DMS114 treated with DMSO at 0.1 percent for 48 hours (cell line): ENCODE measurements around the gene SESTD1.
"Not testable (repeated sequence)": the region's sequence is repeated elsewhere in the genome, so short reads cannot be mapped to it uniquely, and the experiment has no call there.

Experiments
- DNase-seq: peaks from one replicate; lab custom pipeline; 2025; ENCODE audit not compliant: unreplicated experiment; lab: John Stamatoyannopoulos, UW

SESTD1 gene

GRCh38 chr2:179239838-179240237, 24.8 kb downstream of the SESTD1 start:
- DNase-seq: no peak

DNA sequence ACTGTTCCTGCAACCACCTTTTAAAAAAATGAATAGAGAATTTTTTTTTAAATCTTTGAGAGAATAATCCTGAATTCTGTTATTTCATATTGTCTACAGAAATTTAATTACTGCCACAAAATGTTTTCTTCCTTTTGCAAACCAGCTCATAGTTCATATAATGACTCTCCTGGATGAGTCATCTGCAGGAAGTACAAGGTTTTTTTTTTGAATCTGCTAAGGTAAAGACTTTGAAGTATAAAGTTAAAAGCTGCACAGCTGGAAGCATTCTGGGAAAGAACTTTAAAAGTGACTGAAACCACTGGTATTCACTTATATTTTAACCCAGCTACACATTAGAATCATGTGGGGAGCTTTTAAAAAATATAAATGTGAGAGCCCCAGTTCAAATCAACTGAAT, 25.4 kb downstream of the SESTD1 start:
- DNase-seq: no peak

DNA sequence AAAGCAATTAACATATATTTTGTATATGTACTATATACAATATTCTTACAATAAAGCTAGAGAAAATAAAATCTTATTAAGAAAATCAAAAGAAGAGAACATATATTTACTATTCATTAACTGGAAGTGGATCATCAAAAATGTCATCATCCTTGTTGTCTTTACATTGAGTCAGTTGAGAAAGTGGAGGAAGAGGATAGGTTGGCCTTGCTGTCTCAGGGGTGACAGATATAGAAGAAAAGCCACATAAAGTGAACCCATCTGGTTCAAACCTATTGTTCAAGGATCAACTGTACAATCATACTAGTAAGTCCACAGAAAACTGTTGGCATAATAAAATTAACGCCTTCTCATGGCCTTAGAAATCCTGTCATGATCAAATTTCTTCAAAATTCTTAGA, 26.6 kb downstream of the SESTD1 start:
- DNase-seq: no peak

DNA sequence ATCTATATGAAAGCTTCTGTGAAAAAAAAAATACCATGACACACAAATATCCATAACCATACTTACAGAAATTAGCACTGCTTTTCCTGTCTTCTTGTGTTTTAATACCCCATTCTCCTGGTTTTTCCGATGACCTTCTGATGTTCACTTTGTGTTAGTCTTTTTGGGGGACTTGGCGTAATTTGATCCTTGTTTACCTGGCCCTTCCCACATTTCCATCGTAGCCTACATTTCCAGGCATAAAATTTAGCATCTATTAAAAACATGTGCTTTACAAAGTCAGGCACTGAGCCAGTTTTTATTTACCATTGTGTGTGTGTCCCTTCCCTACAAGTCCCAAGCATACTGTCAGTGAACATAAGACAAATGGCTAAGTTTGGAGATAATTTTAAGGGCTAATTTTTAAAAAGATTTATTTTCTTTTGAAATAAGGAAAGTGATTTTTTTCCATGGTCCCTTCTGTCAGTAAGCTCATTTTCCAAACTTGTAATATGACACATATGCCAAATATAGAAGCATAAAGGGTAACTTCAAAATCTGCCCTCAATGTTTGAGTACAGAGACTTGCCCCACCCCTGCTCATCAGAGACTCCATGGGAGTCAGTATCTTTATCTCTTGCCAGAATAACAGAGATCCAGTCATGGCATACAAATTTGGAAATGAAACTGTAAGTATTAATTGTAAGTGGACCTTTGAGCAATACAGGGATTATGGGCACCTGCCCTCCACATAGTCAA, 27.3 kb downstream of the SESTD1 start:
- no peak for DNase-seq

DNA sequence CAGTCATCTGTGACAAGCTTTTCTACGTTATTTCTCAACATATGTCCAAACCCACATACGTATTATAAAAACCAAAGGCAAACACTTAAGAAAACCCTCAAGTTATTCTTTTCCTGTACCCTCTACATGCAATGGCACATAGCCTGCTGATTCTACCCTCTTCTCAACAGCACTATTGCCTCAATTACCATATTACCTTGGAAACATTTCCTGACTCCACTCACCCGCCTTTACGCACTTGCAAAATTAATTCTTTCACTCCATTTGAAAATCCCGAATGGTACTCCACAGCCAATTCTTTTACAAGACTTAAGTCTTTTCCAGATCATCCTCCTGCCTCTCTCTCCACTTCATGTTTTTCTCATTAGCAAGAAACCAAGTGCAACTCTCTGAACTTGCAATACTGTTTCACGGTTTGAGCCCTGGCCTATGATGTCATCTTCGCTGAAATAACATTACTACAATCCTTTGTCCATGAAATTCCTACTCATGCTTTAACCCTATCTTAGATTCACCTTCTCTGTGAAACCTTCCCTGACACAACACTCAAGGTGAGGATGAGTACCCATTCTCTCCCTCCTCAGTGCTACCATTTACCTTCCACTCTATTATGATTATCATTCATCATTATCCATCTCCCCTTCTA, 29.0 kb downstream of the SESTD1 start:
- DNase-seq: no peak

DNA sequence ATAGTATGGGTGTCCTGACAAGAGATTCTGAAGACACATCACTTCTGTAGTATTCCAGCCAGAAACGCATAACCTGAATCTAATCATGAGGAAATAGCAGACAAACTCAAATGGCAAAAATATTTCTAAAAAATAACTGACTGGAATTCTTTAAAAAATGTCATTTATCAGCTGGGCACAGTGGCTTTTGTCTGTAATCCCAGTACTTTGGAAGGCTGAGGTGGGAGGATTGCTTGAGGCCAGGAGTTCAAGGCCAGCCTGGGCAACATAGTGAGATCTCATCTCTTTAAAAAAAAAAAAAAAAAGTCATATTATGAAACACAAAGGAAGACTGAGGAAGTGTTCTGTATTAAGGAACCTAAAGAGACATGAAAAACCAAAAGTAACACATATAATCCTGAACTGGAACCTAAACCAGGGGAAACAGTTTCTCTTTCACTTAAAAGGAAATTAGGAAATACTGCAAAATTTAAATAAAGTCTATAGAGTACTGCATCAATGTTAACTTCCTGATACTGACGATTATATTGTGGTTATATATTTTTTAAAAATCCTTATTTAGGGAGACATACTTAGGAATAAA, 29.9 kb downstream of the SESTD1 start:
- DNase-seq: no peak

DNA sequence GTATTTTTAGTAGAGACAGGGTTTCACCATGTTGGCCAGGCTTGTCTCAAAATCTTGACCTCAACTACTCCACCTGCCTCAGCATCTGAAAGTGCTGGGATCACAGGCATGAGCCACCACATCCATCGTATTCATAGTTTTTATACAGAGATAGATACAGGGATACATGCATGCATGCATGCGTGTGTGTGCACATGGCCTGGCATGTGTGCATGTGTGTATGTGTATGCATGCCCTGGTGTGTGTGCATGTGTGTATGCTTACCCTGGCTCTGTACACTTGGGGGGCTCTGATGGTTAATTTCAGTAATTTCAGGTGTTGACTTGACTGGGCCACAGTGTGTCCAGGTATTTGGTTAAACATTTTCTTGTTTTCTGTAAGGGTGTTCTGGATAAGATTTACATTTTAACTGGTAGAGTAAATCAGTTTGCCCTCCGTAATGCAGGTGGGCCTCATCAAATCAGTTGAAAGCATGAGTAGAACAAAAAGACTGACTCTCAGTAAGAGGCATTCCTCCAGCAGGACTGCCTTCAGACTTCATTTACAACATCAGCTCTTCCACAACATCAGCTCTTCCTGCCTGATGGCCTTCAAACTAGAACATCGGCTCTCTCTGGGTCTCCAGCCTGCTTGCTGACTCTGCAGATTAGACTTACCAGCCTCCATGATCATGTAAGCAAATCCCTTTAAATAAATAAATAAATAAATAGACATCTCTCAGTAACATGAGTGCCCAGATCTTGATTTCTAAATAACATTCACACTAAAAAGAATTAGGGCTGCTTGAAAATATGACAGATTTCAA, 30.8 kb downstream of the SESTD1 start:
- no peak for DNase-seq

DNA sequence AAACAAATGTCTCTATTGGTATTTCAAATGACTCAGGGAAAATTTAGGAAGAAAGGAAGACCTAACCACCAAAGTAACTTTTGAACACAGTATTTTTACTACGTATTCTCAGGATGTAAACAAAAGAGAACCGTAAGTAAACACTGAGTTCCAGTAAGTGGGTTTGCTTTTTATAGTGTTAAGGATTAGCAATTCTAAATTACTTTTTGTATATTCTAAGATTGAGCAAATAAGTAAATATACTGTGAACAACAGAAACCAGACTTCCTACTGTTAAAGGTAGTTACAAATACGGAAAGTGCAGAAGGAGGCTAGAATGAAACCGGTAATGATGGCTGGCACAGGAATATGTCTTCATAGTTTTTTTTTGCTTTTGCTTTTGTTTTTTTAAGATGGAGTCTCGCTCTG, 31.5 kb downstream of the SESTD1 start:
- DNase-seq: no peak

- no peak for DNase-seq
Measured at GRCh38 chr2:179226961-179227259, 37.7 kb downstream of the SESTD1 start.

GRCh38 chr2:179226203-179226960, 38.2 kb downstream of the SESTD1 start:
- no peak for DNase-seq

- no peak for DNase-seq
Measured at GRCh38 chr2:179224361-179224760, 40.3 kb downstream of the SESTD1 start.

DNA sequence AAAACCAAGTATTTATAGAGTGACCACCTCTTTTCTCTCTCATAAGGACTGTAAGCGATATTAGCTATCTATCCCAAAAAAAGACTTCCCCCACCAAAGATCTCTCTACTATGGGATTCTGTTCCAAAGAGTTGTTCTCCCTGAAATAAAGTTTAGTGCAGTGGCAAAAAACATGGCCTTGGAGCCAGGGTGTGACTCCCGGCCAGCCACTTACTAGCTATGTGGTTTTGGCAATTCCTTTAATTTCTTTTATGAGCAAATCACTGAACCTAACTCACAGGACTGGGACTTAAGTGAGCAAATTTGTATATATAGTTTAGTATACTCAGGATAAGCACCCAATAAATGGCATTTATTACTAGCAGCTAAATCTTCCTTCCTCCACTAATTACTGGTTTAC, 42.6 kb downstream of the SESTD1 start:
- DNase-seq: no peak

DNA sequence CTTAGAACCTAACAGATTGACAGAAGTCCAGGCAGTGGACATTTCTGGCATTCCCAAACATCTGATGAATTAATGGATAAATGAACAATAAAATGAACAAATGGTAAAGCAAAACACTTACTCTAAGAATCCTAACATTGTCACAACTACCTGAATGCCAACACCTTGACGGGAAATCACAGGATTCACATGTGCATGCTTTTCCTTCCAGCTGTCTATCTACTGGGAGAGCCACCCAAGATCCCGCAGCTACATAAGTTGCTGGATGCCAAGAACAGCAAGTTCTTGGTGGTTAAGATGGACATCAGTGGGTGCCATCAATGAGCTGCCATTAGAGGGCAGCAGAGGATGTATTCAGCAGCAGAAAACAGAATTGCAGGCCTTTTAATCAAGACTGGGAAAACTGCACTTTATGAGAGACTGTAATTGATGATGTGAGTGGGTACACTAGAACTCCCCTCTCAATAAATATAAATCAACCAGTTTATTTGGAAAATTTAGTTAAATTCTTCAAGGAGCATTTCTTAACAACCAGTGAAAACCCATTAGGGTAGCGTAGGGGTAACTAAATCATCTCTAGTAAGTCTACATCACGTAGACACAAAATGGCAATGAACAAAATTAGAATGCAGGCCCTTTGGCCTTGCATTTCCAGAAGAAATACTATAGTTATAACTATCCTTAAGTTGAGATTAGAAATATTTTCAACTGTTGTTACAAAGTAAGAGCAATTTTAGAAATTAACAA, 45.6 kb downstream of the SESTD1 start:
- DNase-seq: peak; percentile 46

DNA sequence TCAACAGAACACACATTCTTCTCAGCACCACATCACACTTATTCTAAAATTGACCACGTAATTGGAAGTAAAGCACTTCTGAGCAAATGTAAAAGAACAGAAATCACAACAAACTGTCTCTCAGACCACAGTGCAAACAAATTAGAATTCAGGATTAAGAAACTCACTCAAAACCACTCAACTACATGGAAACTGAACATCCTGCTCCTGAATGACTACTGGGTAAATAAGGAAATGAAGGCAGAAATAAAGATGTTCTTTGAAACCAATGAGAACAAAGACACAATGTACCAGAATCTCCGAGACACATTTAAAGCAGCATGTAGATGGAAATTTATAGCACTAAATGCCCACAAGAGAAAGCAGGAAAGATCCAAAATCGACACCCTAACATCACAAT, 50.0 kb downstream of the SESTD1 start:
- not testable (repeated sequence) for DNase-seq

DNA sequence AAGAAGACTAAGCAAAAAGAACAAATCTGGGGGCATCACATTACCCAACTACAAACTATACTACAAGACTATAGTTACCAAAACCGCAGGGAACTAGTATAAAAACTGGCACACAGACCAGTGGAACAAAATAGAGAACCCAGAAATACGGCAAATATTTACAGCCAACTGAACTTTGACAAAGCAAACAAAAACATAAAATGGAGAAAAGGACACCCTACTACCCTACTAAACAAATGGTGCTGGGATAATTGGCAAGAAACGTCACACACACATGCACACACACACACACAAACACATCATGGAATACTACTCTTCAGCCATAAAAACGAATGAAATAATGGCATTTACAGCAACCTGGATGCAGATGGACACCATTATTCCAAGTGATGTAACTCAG, 53.3 kb downstream of the SESTD1 start:
- no peak for DNase-seq

DNA sequence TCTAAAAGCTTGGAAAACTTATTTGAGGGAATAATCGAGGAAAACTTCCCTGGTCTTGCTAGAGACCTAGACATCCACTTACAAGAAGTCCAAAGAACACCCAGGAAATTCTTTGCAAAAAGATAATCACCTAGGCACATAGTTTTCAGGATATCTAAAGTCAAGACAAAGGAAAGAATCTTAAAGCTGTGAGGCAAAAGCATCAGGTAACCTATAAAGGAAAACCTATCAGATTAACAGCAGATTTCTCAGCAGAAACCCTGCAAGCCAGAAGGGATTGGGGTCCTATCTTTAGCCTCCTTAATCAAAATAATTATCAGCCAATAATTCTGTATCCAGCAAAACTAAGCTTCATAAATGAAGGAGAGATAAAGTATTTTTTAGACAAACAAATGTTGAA, 56.4 kb downstream of the SESTD1 start:
- DNase-seq: not testable (repeated sequence)

DNA sequence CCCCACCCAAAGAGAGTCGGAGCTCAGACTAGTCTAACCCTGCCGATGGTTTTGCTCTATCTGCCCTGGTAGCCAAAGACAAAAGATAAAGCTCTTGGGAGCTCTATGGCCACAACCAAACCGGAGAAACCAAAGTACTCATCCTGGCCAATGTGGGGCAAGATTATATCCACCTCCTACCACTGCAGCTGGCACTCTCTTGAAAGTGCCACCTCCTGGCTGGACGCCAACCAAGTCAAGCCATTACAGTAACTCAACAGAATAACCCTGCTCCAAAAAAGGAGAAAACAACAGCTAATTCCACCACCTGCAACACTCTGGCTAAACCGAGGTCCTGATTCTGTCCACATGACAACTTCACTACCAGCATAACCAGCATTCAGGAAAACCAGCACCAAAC, 57.6 kb downstream of the SESTD1 start:
- no peak for DNase-seq

GRCh38 chr2:179201869-179202268, 62.8 kb downstream of the SESTD1 start:
- no peak for DNase-seq

- not testable (repeated sequence) for DNase-seq
Measured at GRCh38 chr2:179195926-179196590, 68.6 kb downstream of the SESTD1 start.

DNA sequence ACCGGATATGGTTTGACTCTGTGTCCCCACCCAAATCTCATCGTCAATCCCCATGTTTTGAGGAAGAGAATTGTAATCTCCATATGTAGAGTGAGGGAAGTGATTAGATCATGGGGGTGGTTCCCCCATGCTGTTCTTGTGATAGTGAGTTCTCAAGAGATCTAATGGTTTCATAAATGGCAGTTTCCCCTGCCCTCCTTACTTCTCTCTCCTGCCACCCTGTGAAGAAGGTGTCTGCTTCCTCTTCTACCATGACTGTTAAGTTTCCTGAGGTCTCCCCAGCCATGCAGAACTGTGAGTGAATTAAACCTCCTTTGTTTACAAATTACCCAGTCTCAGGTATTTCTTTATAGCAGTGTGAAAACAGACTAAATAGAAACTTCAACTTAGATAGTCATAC, 69.5 kb downstream of the SESTD1 start:
- DNase-seq: no peak
